Breast epithelium (tissue), 4 donors: ENCODE data around the gene HLTF. TPM values are rescaled to one million over a fixed set of nuclear protein-coding genes. Genes with fewer than 3 reads are reported as not detected.

Experiments used
- DNase-seq, 2 donors: peaks; one replicate each; pipeline ENCODE4 v3.0.0-alpha.2; 2019; ENCODE audit warnings: low spot score in 2 of 2
- H3K27ac ChIP-seq, 2 donors: fragments of 200-600 bp; sonication (generic) in 1 of 2; one replicate each; pipeline ENCODE4 v1.5.1; 2016 to 2019; ENCODE audit warnings: mild to moderate bottlenecking in 1 of 2
- H3K27me3 ChIP-seq, 2 donors: fragments of 200-600 bp; sonication (generic) in 1 of 2; one replicate each; pipeline versions ENCODE4 v1.5.1 to v1.6.0; 2017 to 2019; ENCODE audit warnings: control low read depth in 1 of 2, mild to moderate bottlenecking in 1 of 2
- H3K36me3 ChIP-seq: fragments of 200-600 bp; one replicate; pipeline ENCODE4 v1.5.1; 2019
- H3K4me1 ChIP-seq, 2 donors: fragments of 200-600 bp; sonication (generic); one replicate each; pipeline ENCODE4 v1.5.1; 2016 to 2019; ENCODE audit warnings: control low read depth in 1 of 2
- H3K4me3 ChIP-seq, 3 donors: fragments of 200-600 bp; sonication (generic); 1 replicate in 2 of 3; 2 replicates in 1 of 3; pipeline ENCODE4 v1.5.1; 2016 to 2019; ENCODE audit warnings: mild to moderate bottlenecking in 3 of 3, moderate library complexity in 2 of 3
- H3K9me3 ChIP-seq, 2 donors: fragments of 200-600 bp; sonication (generic) in 1 of 2; one replicate each; pipeline ENCODE4 v1.5.1; 2016 to 2019; ENCODE audit warnings: control low read depth in 1 of 2
- POLR2A ChIP-seq: fragments of 450-650 bp; IDR thresholded peaks from one replicate; pipeline ENCODE4 v1.6.1; 2016; ENCODE audit warnings: antibody characterized with exemption, mild to moderate bottlenecking, moderate library complexity
- POLR2AphosphoS5 ChIP-seq, 3 donors: sonication (generic); formaldehyde crosslinking; IDR thresholded peaks; one replicate each; pipeline ENCODE4 v1.6.1; 2017; ENCODE audit warnings: antibody characterized with exemption in 3 of 3
- intact Hi-C: fragments of 100-400 bp; cut with DNase I; formaldehyde crosslinking; loops from one replicate; pipeline ENCODE4 v1.15.1; 2023; ENCODE audit warnings: low total_unique reads
- total RNA-seq, 3 donors: library from RNA; depleted of rRNA; stranded (reverse); fragments of >200 nt; gene quantifications; one replicate each; pipeline ENCODE4 v1.1.0, GENCODE V29; 2016
- TF ChIP-seq, protein P1 (sequence below), 3 donors: fragments of 450-650 bp; IDR thresholded peaks; one replicate each; pipeline ENCODE4 v1.5.1; 2016 to 2017; ENCODE audit warnings: antibody characterized with exemption in 3 of 3, mild to moderate bottlenecking in 3 of 3, moderate library complexity in 3 of 3

HLTF gene
- total RNA-seq, 3 donors from 2014 or later, result 14.7 to 36.4 (median 22.6) TPM

DNA sequence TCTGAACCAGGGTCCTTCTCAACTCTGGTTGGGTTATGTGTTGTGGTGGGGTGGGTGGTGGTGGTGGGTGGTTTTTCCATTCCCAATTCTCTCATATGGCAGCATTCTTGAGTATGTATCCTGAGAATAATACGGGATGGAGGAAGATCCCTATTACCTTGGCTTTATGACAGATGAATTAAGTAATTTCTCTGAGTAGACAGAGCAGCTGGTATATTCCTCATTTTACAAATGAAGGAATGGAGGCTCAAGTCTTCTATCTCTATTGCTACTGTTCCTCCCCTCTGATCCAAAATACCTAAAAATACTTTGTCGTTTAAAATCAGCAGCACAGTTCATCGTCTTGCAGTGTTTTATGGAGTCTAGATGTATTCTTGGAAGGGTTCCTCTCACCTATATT lies 84.6 kb downstream of the HLTF start:
- no peaks in the 10 kb centered on the region for H3K9me3 ChIP-seq
- DNase-seq, result no peak
- no peak overlapping the region for H3K27ac ChIP-seq
- TF ChIP-seq POLR2A, result no peak
- TF ChIP-seq, protein P1, sequence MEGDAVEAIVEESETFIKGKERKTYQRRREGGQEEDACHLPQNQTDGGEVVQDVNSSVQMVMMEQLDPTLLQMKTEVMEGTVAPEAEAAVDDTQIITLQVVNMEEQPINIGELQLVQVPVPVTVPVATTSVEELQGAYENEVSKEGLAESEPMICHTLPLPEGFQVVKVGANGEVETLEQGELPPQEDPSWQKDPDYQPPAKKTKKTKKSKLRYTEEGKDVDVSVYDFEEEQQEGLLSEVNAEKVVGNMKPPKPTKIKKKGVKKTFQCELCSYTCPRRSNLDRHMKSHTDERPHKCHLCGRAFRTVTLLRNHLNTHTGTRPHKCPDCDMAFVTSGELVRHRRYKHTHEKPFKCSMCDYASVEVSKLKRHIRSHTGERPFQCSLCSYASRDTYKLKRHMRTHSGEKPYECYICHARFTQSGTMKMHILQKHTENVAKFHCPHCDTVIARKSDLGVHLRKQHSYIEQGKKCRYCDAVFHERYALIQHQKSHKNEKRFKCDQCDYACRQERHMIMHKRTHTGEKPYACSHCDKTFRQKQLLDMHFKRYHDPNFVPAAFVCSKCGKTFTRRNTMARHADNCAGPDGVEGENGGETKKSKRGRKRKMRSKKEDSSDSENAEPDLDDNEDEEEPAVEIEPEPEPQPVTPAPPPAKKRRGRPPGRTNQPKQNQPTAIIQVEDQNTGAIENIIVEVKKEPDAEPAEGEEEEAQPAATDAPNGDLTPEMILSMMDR (IDR thresholded peaks at IDR 0.05), result no peak
- no peak for TF ChIP-seq POLR2AphosphoS5 (IDR thresholded peaks at IDR 0.05)
- intact Hi-C loops, result no loop called here
- H3K4me1 ChIP-seq, result peaks cover 0 to 5% of the 10 kb centered on the region in 2 donors
- no peaks in the 10 kb centered on the region for H3K36me3 ChIP-seq
- H3K4me3 ChIP-seq, result no peak overlapping the region
- no peaks in the 10 kb centered on the region for H3K27me3 ChIP-seq

DNA sequence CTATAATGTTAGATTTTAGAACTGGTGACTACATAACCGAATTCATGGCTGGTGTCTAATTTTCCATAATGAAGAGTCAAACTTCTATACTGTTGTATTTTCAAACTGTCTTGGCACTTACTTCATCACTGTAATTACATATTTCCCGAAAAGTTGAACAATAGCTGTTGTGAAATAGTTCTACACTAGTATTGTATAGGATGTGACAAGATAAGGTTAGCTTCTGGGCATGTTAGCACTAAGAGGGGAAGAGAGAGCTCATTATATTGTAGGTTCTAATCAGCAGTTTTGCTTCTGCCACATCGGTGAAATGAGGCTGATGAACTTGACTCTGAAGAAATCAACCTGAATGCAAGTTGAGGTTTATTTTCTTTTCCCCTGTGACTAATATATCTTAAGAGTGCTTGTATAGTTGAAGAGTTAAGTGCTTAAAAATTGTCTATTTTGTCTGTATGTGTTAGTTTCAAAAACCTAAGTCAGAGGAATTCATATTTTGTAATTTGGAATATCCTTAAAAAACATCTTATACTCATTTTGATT lies 86.1 kb downstream of the HLTF start:
- Histone ChIP-seq H3K4me1 (peaks cover 0 to 5% of the 10 kb centered on the region in 2 donors), H3K4me3 (no peak overlapping the region), H3K27ac (no peak overlapping the region), H3K9me3 (no peaks in the 10 kb centered on the region), H3K36me3 (no peaks in the 10 kb centered on the region), H3K27me3 (no peaks in the 10 kb centered on the region)
- intact Hi-C loops, result no loop called here
- TF ChIP-seq, protein P1 (IDR thresholded peaks at IDR 0.05), result no peak
- TF ChIP-seq POLR2AphosphoS5 (IDR thresholded peaks at IDR 0.05) (no peak), POLR2A (no peak)
- no peak for DNase-seq

DNA sequence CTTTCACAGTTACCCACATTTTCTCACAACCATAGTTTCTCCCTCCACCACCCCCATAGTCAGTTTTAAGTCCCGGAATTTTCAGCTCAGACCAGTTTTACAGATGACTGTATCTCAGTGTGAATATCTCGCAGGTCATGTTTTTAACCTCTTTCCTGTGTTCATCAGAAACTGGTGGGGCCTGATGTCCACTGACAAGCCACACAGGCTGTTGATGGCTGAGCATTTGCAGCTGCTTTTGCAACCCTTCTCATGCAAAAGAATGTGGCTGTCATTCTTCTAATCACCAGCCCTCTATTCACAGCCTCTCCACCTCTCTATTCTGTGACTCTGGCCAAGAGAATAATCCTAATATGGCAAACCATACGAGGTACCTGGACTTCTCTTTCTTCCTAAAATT lies 86.5 kb downstream of the HLTF start:
- no peaks in the 10 kb centered on the region for H3K27me3 ChIP-seq
- no peaks in the 10 kb centered on the region for H3K9me3 ChIP-seq
- H3K4me3 ChIP-seq, result no peak overlapping the region
- TF ChIP-seq POLR2AphosphoS5 (IDR thresholded peaks at IDR 0.05), result no peak
- TF ChIP-seq, protein P1 (IDR thresholded peaks at IDR 0.05), result no peak
- TF ChIP-seq POLR2A, result no peak
- H3K36me3 ChIP-seq, result no peaks in the 10 kb centered on the region
- H3K27ac ChIP-seq, result peak overlapping the region in 1 of 2 donors; percentile 66
- peaks cover 0 to 5% of the 10 kb centered on the region in 2 donors for H3K4me1 ChIP-seq
- no peak for DNase-seq
- intact Hi-C loops, result no loop called here

DNA sequence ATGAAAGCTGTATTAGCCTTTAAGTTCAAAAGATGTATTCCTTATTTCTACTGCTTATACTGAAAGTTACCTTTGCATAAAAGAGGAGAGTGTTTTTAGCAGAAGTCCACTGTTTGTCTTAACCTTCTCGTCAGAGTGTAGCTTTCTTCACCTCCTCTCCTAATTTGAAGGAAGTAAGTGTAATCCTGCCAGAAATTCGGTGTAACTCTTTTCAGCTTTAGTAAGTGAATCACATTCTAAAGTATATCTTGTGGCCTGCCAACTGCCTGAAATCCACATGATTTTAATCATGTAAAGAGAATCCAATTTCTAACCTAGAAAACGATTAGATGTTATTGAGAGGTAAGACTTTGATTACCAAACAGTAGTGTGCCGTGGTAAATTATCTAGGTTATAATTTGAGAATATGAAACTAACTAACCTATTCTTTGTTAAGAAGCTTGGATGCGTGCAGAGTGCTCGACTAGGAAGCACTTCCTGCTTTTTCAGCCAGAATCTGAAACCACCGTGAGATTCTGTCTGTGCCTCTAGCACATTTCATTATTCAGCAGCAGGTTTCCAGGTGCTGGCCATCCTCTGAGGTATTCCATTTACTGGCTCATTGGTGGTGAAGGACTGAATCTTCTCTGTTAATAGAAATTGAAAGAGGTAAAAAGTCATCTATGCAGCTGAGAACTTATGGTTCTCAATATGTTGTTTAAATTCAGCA lies 87.5 kb downstream of the HLTF start:
- intact Hi-C loops, result no loop called here
- Histone ChIP-seq H3K9me3 (no peaks in the 10 kb centered on the region), H3K36me3 (no peaks in the 10 kb centered on the region), H3K4me1 (peaks cover 0 to 5% of the 10 kb centered on the region in 2 donors), H3K27me3 (no peaks in the 10 kb centered on the region), H3K4me3 (no peak overlapping the region), H3K27ac (peak overlapping the region; percentile 44 to 66)
- no peak for DNase-seq
- no peak for TF ChIP-seq POLR2AphosphoS5 (IDR thresholded peaks at IDR 0.05)
- no peak for TF ChIP-seq POLR2A
- TF ChIP-seq, protein P1 (IDR thresholded peaks at IDR 0.05), result no peak

DNA sequence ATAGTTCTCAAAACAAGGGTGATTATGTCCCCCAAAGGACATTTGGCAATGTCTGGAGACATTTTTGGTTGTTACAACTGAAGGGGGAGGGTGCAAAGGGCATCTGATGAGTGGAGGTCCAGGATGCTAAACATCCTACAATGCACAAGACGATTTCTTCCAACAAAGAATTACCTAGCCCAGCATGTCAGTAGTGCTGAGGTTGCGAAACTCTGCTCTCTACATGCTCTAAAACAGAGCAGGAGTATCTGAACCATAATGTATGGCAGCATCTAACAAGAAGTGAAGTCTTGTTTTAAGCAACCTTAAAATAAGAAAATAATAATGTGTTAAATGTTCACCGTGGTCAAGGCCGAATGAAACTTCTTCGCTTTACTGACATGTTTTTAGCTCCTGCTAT lies 88.0 kb downstream of the HLTF start:
- peak overlapping the region; percentile 44 to 66 for H3K27ac ChIP-seq
- TF ChIP-seq POLR2AphosphoS5 (IDR thresholded peaks at IDR 0.05) (no peak), POLR2A (no peak)
- TF ChIP-seq, protein P1 (IDR thresholded peaks at IDR 0.05), result no peak
- H3K4me1 ChIP-seq, result peaks cover 0 to 5% of the 10 kb centered on the region in 2 donors
- no peaks in the 10 kb centered on the region for H3K36me3 ChIP-seq
- no peak overlapping the region for H3K4me3 ChIP-seq
- H3K9me3 ChIP-seq, result no peaks in the 10 kb centered on the region
- intact Hi-C loops, result no loop called here
- DNase-seq, result no peak
- H3K27me3 ChIP-seq, result no peaks in the 10 kb centered on the region
